Stimulated activated CD4-positive, alpha-beta T cell treated with anti-CD3 and anti-CD28 coated beads, Interleukin-4, amount 100 ng/mL, for 1 hour (primary cell): Measurements from ENCODE around the gene ITGB3BP.

ENCODE experiments used
- DNase-seq: peaks from one replicate; pipeline ENCODE4 v3.0.0-alpha.2; 2020

Gene ITGB3BP

GRCh38 chr1:63414691-63415365 is 108.2 kb downstream of the ITGB3BP start:
- DNase-seq: no peak

- DNase-seq: no peak
Measured at GRCh38 chr1:63413394-63413793, 109.6 kb downstream of the ITGB3BP start.

- no peak for DNase-seq
Measured at GRCh38 chr1:63411066-63411465, 112.0 kb downstream of the ITGB3BP start.

GRCh38 chr1:63408331-63408730 is 114.7 kb downstream of the ITGB3BP start:
- no peak for DNase-seq

- DNase-seq: no peak
Measured at GRCh38 chr1:63407002-63407401, 116.0 kb downstream of the ITGB3BP start.

- no peak for DNase-seq
Measured at GRCh38 chr1:63405987-63406386, 117.0 kb downstream of the ITGB3BP start.

- DNase-seq: no peak
Measured at GRCh38 chr1:63405021-63405420, 118.0 kb downstream of the ITGB3BP start.

- DNase-seq: no peak
Measured at GRCh38 chr1:63403386-63403785, 119.6 kb downstream of the ITGB3BP start.

- no peak for DNase-seq
Measured at GRCh38 chr1:63401945-63402344, 121.1 kb downstream of the ITGB3BP start.
